ENCODE results near the gene GPR34.
"Not testable (repeated sequence)": the region's sequence is repeated elsewhere in the genome, so short reads cannot be mapped to it uniquely, and the experiment has no call there.

GPR34 gene, protein sequence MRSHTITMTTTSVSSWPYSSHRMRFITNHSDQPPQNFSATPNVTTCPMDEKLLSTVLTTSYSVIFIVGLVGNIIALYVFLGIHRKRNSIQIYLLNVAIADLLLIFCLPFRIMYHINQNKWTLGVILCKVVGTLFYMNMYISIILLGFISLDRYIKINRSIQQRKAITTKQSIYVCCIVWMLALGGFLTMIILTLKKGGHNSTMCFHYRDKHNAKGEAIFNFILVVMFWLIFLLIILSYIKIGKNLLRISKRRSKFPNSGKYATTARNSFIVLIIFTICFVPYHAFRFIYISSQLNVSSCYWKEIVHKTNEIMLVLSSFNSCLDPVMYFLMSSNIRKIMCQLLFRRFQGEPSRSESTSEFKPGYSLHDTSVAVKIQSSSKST

DNA sequence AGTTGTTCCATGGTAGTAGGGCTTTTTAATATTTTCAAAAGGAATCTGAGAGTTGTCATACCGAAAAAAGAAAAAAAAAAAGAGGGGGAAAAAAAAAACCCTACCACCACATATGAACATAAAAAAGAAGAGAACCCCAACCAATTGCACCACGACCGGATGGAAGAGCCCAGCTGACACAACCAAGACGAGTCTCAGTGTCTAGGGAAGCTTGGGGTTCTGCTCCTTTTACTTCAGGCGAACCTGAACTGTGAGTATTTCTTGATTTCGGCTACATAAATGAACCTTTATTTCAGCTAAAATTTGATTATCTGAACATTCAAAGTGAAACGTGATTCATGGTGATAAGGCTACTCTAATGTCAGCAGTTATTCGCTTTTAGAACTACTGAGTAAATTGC lies at the start of gene GPR34:
Gene GPR34, plus strand, starts transcription at position 139 of the 400 bp plus-strand sequence. CDS start 6,661 bp downstream, outside the sequence.
- no peak for DNase-seq (ENCODE audit: low read depth)

DNA sequence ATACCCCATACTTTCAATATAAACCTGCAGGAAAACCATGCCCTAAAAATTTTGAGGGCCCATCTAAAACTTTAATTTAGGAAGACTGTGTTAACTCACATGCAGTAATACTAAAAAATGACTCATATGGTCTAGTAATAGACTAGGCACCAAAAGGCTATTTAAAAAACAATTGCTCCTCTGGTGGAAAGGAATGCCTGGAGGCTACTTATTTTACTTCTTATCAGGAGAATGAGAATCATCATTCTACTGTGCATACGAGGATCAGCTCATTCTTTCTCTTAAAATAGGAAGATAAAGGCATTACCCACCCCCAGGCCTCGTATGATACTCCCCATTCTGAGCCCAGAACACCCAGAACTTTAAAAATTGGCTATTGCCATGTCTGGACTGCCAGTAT lies 42.6 kb upstream of the GPR34 start:
- not testable (repeated sequence) for DNase-seq (ENCODE audit: low read depth)

DNA sequence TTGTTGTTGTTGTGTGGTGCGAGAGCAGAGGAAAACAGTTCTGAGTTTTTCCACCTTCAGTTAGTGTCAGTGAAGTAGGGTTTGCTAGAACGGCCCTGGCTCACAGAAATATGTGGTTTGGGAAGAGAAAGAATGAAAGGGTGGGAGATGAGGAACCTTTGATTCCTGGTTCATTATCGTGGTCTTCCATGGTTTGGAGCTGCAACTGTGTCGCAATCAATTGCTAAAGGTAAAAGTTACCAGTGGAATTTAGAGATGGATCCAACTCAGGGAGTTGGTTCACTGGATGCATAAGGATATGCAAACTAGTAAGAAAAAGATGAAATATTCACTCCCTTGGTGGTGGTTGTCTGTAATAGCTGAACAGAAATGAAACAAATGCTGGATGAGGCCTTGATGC lies 35.6 kb upstream of the GPR34 start:
- DNase-seq (ENCODE audit: low read depth), result no peak

DNA sequence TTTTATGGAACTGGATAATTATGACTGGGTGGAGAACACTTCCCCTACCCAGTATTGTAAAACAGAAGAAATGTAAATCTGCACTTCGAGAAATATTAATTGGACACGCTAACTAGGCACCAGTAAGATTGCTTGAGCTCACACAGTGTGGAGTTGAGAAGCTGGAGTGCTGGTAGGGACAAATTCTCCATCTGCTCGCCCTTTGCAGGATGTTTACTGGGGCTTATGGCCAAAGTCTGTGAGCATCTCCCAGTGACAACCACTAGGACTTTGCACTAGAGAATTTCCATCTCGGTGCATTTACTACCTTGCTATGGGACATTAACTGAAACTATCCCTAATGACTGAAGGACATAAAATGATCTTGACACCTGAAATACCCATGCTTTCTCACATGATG lies 33.7 kb upstream of the GPR34 start:
- no peak for DNase-seq (ENCODE audit: low read depth)

DNA sequence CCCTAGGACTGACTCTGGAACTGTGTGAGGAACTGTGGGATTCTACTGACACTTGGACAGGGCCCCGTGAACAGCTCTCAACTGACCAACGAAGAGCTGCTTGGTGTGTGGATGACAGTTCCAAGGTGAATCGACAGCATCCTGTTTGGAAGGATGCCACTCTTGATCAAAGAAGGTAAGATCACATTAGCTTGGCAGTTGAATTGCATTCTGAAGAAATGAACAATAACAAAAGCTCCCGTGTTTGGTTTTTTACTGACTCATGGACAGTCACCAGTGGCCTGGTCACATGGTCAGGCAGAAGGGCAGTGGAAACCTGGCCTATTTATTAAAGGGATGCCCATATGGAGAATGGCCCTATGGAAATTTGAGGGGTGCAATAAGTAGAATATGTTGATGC lies 33.1 kb upstream of the GPR34 start:
- DNase-seq (ENCODE audit: low read depth), result no peak

DNA sequence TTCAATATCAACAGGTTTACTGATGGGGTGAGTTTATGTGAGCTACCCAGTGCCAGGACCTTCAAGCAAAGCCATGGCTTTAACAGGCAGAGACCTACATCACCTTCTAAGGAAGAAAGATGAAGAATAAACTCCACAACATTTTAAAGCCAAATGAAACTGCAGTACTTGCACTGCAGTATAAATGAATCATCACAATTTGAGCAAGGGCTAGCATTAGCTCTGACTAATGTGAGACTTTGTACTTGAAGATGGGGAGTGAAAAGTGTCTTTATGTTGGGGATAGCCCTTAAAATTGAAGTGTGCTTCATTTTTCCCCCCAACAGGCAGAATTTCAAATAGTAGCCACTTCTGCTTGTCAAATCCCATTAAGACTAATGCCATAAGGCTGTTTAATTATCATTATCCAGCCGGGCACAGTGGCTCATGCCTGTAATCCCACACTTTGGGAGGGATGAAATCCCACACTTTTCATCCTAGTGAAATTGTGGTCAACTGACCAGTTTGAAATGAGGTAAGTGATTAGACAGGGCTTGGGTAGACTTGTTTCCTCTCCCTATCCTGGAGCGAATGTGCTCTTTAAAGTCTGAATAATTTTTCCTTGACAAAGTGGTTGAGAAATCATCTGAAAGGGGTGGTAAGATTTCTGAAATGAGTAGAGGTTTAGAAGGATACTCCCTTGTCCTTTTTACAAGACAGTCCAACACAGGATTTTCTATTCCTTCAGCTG lies 27.2 kb upstream of the GPR34 start:
- no peak for DNase-seq (ENCODE audit: low read depth)

DNA sequence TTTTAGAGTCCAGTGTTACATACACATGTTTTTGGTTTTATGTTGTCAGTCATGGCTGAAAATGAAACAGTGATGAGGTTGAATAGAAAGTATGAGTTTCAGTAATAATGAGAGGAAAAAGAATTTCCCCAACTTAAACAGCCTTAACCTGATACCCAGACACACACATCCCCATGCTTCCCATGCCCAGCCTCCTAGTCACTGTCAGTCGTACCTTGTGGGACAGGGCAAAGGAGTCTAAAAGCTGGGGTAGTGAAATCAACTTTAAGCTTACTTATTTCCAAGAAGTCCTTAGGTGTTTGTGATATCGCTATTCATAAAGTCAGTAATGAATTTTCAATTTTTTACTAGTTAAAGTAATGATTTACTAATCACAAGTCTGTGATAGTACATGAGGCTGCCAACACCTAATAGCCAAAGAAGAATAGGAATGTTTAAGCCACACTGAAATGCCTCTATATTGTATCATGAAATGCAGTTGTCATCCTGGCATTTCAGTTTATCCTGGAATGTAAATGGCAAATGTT lies 24.3 kb upstream of the GPR34 start:
- DNase-seq (ENCODE audit: low read depth), result no peak

DNA sequence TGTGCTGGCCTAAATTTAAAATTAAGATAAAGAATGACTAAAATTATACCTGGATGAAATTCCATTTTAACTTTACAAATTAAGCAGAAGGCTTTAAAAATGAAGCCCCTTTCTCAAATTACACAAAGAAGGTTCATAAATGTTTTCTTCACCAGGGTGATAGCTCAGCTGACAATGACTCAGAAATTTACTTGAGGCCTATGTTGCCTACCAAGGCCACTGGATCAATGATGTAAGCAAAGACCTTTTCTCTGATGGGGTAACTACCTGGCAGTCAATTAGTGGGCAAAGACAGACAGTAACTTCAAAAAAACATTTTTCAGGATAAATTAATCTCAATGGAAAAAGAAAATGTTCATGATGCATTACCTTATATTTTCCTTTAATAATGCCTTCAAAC lies 23.9 kb upstream of the GPR34 start:
- DNase-seq (ENCODE audit: low read depth), result no peak

DNA sequence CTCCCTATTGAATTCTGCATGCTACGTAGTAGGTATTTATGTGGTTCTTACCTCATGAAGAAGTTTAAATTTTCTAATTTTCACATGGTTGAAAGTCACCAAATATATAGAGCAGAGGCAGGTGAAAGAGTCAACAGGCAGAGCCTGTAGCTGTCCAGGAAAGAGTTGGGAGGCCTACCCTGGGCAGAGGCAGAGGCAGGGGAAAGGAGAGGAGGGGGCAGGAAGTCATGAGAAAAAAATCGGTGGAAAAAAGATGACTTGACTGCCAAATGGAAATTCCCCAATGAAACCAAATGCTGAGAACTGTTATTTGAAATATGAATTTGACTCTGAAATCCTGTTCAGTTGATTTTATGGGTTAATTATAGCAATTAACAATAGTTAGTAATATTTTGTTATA lies 23.1 kb upstream of the GPR34 start:
- DNase-seq (ENCODE audit: low read depth), result no peak

DNA sequence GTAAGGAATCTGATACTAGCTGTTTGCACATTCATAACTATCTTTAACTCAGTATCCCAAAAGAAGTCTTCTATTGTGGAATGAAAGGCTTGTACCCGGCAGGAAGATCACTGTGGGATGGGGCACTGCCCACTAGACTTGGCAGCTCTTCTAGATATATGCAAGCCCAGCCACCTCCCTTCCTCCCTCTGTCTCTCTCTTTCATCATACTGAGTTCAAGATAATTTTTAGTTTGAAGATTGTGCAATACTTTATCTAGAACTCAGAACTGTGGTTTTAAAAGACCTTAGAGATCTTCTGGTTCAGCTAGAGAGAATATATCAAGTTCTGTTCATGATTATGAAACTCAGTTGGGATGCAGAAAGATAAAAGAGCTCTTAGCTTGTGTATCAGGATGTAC lies 22.5 kb upstream of the GPR34 start:
- DNase-seq (ENCODE audit: low read depth), result no peak

DNA sequence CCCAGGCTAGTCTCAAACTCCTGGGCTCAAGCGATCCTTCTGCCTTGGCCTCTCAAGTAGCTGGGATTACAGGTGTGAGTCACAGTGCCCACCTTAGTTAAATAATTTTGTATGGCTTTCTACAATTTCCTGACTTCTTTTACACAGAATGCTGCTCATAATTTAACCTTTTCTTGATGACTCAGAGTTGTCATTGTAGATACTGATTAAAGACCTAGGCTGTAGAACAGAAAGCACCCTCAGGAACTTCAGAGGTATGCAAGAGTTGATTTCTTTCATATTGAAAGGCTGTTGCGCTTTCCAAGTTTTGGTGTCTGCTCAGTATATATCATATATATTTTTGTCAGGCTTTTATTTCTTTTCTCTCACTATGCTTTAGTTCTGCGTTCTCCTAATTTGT lies 21.1 kb upstream of the GPR34 start:
- no peak for DNase-seq (ENCODE audit: low read depth)

DNA sequence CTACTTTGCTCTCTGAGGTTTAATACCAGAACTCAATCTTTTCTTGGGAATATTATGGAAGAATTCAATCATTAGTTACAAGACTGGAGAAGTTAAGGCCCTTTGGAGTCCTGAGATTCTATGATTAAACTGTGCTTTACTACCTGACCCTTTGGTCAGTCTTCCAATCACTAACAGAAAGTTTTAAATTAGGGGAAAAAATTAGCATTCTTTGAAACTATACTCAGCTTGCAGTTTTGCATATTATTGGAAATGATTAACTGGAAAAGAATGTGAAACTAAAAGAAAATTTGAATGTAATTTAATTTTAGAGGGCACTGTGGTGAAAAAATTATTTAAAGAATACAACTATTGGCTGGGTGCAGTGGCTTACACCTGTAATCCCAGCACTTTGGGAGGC lies 18.7 kb upstream of the GPR34 start:
- no peak for DNase-seq (ENCODE audit: low read depth)

DNA sequence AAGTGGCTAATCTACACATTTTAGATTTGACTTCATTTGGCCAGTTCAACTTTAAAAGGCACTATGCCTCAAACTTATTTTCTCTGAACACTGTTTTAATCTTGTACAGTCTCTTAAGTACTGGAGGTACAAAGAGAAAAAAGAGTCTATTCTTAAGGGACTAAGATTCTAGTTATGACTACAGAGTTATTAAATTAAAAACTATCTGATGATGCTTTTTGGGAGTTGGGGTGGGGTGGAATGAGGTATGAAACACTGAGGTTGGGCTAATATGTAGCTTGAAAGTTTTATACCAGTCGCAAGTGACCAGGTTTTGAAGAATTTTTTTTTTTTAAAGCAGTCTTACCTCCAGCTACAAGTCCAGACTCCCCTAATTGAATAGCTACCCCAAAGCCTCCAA lies 17.7 kb upstream of the GPR34 start:
- no peak for DNase-seq (ENCODE audit: low read depth)

DNA sequence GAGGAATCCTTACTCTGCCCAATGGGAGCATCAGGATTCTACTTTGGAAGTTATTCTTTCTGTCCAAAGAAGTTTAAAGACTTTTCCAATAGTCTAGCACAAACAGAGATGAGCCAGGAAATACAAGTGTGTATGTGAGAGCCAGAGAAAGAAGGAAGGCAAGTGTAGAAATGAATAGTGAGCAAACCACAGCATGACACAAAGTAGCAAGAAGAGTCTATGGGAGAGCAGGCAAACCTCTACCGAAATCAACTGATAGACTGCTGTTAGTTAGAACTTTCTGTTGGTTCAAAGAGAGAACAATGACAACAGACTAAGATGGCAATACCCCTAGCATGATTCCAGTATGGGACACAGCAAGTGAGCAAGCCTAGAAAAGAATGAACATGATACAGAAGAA lies 16.1 kb upstream of the GPR34 start:
- no peak for DNase-seq (ENCODE audit: low read depth)

DNA sequence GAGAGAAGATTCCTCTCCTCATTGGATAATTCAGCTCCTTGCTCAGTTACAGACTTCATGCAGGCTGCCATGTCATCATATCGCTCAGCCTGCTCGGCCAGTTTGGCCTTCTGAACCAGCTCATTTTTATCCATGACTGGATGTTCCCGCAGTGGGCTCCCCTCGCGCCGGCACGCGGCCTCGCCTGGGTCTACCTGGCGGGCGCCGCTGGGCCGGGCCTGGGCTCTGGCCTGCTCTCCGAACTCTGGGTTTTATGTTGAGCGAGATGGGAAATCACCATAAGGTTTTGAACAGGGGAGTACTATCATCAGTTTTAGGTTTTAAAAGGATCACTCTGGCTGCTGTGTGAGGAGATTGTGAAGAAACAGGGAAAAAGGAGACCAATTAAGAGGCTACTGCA lies 12.4 kb upstream of the GPR34 start:
- not testable (repeated sequence) for DNase-seq (ENCODE audit: low read depth)

DNA sequence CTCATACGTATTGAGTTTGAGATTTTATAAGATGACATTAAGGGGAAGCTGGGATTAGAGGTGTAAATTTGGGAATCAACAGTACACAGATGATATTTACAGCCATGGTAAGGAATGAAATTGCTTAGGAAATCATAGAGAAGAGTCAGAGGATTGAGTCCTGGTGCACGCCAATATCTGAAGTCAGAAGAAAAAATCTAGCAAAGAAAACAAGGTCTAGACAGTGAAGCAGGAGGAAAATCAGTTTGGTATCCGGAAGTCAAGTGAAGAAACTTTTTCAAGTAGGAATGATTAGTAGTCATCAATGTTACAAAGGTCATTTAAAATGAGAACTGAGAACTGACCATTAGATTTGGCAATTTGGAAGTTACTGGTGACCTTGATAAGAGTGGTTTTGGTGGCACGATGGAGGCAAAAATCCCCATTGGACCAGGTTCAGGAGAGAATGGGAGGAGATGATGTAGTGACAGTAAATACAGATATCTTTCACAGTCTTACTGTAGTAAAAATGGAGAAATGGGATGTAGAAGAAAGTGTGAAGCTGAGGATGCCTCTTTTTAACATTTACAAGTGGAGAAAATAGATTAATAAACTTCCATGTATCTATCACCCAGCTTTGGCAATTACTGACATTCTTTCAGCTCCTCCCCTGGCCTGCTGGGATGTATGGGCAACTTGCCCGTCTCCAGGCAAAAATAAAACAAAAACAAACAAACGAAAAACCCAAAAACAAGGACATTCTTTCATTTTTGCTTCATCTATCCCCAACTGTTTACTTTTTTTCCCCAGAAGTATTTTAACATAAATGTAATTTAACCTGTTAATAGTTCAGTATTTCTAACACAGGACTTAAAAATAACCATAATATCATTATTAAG lies 11.4 kb upstream of the GPR34 start:
- no peak for DNase-seq (ENCODE audit: low read depth)

DNA sequence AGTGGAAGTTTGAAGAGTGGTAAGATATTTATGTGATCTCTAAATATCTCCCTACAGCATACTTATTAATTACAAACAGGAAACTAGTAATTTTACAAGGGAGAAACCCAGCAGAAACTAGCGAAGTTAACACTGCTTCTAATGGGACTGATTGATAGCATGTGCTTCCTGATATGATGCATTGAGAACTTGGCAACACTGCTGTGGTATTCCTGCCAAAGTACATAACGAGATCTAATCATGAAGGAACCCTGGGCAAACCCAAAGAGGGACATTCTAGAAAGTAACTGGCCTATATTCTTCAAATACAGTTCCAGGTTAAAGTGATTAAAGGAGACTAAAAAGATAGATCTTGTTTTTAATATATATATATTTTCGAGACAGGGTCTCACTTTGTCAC lies 4.6 kb upstream of the GPR34 start:
- no peak for DNase-seq (ENCODE audit: low read depth)

DNA sequence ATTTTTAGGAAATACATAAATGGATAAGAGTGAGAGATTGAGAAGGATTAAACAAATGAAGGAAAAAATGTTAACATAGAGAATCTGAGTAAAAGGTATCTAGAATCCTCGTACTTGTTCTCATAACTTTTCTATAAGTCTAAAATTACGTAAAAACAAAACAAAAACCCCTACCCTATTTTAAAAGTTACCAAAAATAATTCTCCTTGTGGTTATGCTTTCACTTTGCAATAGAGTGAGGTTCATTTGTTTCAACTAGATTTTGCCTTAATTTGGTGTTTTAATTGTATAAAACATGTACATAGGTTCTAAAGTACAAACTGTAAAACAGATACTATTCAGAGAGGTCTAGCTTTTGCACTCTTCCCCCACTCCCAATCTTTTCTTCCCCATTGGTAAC lies 3.8 kb upstream of the GPR34 start:
- DNase-seq (ENCODE audit: low read depth), result no peak

DNA sequence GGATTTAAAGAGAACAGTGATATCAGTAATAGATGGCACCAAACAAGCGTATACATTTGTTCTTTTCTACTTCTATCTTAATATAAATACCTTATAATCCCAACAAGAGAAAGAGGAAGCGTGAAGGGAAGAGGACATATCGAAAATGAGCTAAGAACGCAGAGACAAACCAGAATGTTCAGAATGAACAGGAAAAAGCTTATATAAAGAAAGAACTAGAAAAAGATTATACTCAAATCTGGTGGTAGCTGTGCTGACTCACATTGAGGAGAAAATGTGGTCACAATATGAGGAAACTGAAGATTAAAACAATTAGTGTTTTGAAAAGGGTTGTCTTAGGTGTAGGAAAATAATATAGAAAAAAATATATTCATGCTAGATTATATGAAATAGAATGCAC lies 2.0 kb upstream of the GPR34 start:
- DNase-seq (ENCODE audit: low read depth), result no peak

DNA sequence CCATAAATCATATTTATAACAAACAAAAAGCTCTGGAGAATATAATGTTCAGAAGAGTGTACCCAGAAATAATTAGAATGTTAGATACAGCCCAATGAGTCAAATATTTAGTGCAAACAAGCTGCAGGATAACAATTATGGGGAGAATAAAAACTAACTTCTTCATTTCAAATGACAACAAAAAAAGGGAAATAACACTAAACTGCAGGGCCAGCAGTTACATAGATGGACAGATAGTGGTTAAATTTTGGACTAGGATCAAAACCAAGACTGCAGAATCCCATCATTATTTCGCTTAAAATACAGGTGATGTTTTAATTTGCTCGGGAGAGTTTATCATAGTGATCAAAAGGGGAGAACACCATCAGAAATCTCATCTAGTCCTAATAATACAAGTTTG lies 617 bp upstream of the GPR34 start:
- no peak for DNase-seq (ENCODE audit: low read depth)

DNA sequence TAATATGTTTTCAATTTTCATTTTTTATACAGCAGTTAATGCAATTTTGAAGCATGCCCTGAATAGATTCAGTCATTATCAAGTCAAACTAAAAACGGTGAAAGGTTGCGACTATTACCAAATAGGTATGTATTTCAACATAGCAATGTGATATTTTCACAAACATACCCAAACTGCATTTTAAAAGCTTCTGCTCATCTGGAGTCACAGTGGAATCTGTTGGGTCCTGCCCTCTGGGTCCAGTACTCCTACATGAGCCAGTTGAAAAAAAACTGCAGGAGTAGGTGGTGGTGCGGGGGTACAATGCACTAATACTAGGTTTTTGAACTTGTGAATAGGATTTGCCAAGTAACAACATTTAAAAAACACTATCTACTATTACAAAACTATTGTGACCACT lies 938 bp downstream of the GPR34 start:
- no peak for DNase-seq (ENCODE audit: low read depth)

DNA sequence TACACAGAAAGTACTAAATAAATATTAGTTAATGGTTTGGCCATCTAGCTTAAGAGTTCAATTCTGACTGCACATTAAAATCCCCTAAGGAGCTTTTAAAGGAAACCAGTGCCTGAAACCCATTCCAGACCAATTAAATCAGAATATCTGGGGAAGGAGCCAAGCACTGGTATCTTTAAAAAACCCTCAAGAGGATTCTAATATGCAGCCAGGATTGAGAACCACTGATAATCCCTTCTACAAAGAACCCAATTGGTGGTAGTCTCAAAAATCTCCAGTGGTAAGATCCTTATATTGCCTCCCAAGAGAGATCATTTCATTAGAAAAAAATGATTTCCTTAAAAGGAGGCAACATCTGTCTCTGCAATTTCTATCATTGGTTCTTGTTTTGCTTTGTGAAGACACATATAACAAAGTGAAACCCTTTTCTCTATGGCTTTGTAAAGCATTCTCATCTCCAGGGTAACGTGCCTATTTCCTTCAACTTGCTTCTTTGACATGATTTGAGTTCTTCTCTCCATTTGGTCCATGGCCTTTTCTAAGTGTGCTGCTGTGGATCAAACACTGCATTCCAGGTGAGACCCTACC lies 3.5 kb downstream of the GPR34 start:
- no peak for DNase-seq (ENCODE audit: low read depth)
